Loucy (cell line): ENCODE measurements around the gene INTS11.

Experiments
- EZH2phosphoT487 ChIP-seq: fragments of 200-600 bp; IDR thresholded peaks from 2 replicates; pipeline ENCODE4 v1.6.1; 2018; ENCODE audit warnings: antibody characterized with exemption, mild to moderate bottlenecking, moderate library complexity, borderline replicate concordance
- TF ChIP-seq, protein P1 (sequence below): fragments of 200-600 bp; sonication (generic); conservative IDR thresholded peaks from 2 replicates; pipeline ENCODE4 v1.5.1; 2014; ENCODE audit warnings: mild to moderate bottlenecking, antibody characterized with exemption, low read length

DNA sequence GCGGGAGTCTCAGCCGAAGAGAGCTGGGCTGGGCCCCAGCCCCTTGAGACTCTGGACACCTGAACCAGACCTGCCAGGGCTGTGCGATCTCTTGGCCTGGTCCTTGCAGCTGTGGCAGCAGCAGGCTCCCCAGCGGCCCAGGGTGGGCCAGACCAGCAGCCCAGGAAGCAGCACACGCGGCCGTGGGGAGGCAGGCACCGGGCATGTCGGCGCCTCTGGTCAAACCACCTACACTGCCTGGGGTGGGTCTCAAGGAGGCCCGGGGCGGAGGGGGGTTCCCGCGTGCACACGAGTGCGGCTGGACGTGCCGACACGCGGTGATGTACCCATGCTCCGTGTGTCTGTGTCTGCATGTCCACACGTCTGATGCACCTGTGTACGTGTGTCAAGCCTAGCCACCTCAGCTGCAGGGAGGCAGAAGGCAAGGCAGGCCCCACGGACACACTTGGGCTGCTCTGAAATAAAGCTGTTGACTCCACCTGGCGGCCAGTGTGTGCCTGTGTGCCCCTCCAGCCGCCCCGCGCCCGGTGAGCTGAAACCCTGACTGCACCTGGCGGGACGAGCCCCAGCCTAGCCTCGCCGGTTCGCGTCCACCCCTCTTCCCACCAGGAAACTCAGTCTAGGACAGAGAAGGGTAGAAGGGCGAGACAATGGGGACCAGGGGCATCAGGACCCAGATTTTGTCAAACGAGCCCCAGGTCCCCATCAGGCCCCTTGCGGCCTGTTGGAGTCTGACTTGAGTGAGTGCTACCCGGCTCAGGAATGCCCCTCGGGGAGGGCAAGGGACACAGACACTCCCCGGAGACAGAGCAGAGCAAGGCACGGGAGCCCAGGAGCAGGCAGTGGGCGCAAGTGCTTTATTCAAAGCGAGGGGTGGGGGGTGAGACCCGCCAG lies 32.7 kb downstream of the INTS11 start:
- TF ChIP-seq, protein P1, sequence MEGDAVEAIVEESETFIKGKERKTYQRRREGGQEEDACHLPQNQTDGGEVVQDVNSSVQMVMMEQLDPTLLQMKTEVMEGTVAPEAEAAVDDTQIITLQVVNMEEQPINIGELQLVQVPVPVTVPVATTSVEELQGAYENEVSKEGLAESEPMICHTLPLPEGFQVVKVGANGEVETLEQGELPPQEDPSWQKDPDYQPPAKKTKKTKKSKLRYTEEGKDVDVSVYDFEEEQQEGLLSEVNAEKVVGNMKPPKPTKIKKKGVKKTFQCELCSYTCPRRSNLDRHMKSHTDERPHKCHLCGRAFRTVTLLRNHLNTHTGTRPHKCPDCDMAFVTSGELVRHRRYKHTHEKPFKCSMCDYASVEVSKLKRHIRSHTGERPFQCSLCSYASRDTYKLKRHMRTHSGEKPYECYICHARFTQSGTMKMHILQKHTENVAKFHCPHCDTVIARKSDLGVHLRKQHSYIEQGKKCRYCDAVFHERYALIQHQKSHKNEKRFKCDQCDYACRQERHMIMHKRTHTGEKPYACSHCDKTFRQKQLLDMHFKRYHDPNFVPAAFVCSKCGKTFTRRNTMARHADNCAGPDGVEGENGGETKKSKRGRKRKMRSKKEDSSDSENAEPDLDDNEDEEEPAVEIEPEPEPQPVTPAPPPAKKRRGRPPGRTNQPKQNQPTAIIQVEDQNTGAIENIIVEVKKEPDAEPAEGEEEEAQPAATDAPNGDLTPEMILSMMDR, result peak; percentile 63
- no peak for TF ChIP-seq EZH2phosphoT487
